Spleen (tissue), 7 donors: ENCODE results near the gene LEF1.

Source experiments
- CTCF ChIP-seq, 11 experiments: fragments of 200-600 bp in 7 of 11; fragments of 450-650 bp in 4 of 11; sonication (generic) in 4 of 11; IDR thresholded peaks in 8 of 11; conservative IDR thresholded peaks in 3 of 11; 1 replicate in 7 of 11; 2 replicates in 4 of 11; pipeline versions ENCODE4 v1.4.0 to v1.8.0; 2016 to 2021; ENCODE audit warnings: antibody characterized with exemption in 11 of 11, inconsistent platforms in 4 of 11, mild to moderate bottlenecking in 1 of 11
- POLR2A ChIP-seq, 3 donors: fragments of 450-650 bp; IDR thresholded peaks; one replicate each; pipeline ENCODE4 v1.5.1; 2017; ENCODE audit warnings: antibody characterized with exemption in 3 of 3, mild to moderate bottlenecking in 1 of 3
- donor health status: DM: no; HTN: no; CAD: no; lungs with moderate emphysema.
- donor health status: DM: no; HTN: no; CAD: no.
- donor health status: DM: no; HTN: no; CAD: no.

GRCh38 chr4:108192935-108193334 is 24.2 kb upstream of the LEF1 start:
- no peak for TF ChIP-seq CTCF (IDR thresholded peaks at IDR 0.05 in 8 of 11, conservative IDR thresholded peaks at IDR 0.05 in 3 of 11)
- TF ChIP-seq POLR2A (IDR thresholded peaks at IDR 0.05) = no peak
